GM21737 (cell line): ENCODE data around the gene RNPC3.
A peak's percentile ranks its signal among the peaks of the same experiment; 100 is the strongest.

Source experiments
- ATAC-seq: cut with Tn5 transposase; IDR thresholded peaks from one replicate; pipeline ENCODE4 v1.9.1; 2021; ENCODE audit warnings: mild to moderate bottlenecking, moderate library complexity; ENCODE audit not compliant: unreplicated experiment

The RNPC3 gene

GRCh38 chr1:103525607-103526507 is at the start of gene RNPC3:
Gene RNPC3, plus strand, starts transcription at chr1:103525699. Its CDS starts 372 bp downstream, at chr1:103526071.
- peak; percentile 76 for ATAC-seq

GRCh38 chr1:103477101-103477500 is 48.4 kb upstream of the RNPC3 start:
- ATAC-seq = no peak

- ATAC-seq = peak; percentile 83
Observed at GRCh38 chr1:103489935-103490334, 35.6 kb upstream of the RNPC3 start.

GRCh38 chr1:103492003-103492625 is 33.4 kb upstream of the RNPC3 start:
- ATAC-seq = no peak

GRCh38 chr1:103496014-103496635 is 29.4 kb upstream of the RNPC3 start:
- no peak for ATAC-seq

- no peak for ATAC-seq
Observed at GRCh38 chr1:103497404-103497803, 28.1 kb upstream of the RNPC3 start.

GRCh38 chr1:103509250-103509649 is 16.2 kb upstream of the RNPC3 start:
- no peak for ATAC-seq

GRCh38 chr1:103513711-103514110 is 11.8 kb upstream of the RNPC3 start:
- no peak for ATAC-seq

- peak; percentile 73 for ATAC-seq
Observed at GRCh38 chr1:103514920-103515503, 10.5 kb upstream of the RNPC3 start.

- no peak for ATAC-seq
Observed at GRCh38 chr1:103516283-103516682, 9.2 kb upstream of the RNPC3 start.

GRCh38 chr1:103516693-103517092 is 8.8 kb upstream of the RNPC3 start:
- peak; percentile 3 for ATAC-seq

GRCh38 chr1:103517380-103518047 is 8.0 kb upstream of the RNPC3 start:
- peak; percentile 77 for ATAC-seq

- ATAC-seq = no peak
Observed at GRCh38 chr1:103520822-103521221, 4.7 kb upstream of the RNPC3 start.

- no peak for ATAC-seq
Observed at GRCh38 chr1:103523346-103523745, 2.2 kb upstream of the RNPC3 start.

GRCh38 chr1:103525114-103525606 is 339 bp upstream of the RNPC3 start:
- peak; percentile 48 for ATAC-seq

- ATAC-seq = no peak
Observed at GRCh38 chr1:103527331-103527730, 1.8 kb downstream of the RNPC3 start.

GRCh38 chr1:103529746-103530145 is 4.2 kb downstream of the RNPC3 start:
- no peak for ATAC-seq

GRCh38 chr1:103538226-103538625 is 12.7 kb downstream of the RNPC3 start:
- ATAC-seq = no peak

GRCh38 chr1:103541431-103541830 is 15.9 kb downstream of the RNPC3 start:
- no peak for ATAC-seq

- ATAC-seq = no peak
Observed at GRCh38 chr1:103546496-103546895, 21.0 kb downstream of the RNPC3 start.

- ATAC-seq = no peak
Observed at GRCh38 chr1:103547840-103548239, 22.3 kb downstream of the RNPC3 start.
